Esophagus squamous epithelium (tissue), 4 donors: Measurements from ENCODE around the gene PGAP3.

Experiments used
- POLR2A ChIP-seq, 4 donors: fragments of 450-650 bp; IDR thresholded peaks; one replicate each; pipeline ENCODE4 v1.6.1; 2017; ENCODE audit warnings: antibody characterized with exemption in 4 of 4, mild to moderate bottlenecking in 4 of 4, moderate library complexity in 3 of 4
- TF ChIP-seq, protein P1 (sequence below), 6 experiments: fragments of 450-650 bp in 4 of 6; fragments of 200-600 bp in 2 of 6; sonication (generic) in 2 of 6; IDR thresholded peaks; one replicate each; pipeline ENCODE4 v1.5.1; 2016 to 2019; ENCODE audit warnings: antibody characterized with exemption in 6 of 6, mild to moderate bottlenecking in 4 of 6, moderate library complexity in 4 of 6

DNA sequence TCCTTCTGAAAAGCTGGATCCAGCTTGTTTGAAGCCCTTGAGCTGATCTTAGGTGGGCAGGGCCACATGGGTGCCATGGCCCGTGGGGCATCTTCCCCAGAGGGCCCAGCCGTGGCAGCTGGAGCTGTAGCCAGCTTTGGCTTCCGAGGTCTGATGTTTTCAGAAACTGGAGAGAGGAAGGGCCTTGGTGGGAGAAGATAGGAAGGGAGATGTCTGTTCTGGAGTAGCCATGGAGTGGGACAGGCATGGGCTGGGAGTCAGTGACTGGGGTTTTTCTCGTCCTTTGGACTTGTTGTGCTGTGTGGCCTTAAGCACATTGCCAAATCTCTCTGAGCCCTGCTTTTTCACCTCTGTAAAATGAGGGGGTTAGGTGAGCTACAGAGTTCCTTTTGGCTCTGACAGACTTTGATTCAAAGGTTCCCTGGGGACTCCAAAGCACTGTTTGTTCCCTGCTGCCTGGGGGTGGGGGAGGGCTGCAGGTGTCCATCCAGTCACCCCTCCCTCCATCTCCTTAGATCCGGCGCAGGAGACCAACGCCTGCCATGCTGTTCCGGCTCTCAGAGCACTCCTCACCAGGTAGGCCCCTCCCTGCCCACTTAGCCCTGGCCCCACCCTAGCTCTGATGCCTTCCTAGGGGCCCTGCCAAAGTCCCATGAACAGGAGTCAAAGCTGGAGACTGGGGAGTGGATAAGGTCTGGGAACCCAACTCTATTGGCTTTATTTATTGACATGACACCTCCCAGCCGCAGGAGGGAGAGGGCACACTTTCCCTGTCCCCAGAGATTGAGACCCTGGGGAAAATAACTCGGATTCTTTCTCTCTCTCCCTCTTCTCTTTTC lies 59.0 kb downstream of the PGAP3 start:
- no peak for TF ChIP-seq POLR2A (IDR thresholded peaks at IDR 0.05)
- TF ChIP-seq, protein P1, sequence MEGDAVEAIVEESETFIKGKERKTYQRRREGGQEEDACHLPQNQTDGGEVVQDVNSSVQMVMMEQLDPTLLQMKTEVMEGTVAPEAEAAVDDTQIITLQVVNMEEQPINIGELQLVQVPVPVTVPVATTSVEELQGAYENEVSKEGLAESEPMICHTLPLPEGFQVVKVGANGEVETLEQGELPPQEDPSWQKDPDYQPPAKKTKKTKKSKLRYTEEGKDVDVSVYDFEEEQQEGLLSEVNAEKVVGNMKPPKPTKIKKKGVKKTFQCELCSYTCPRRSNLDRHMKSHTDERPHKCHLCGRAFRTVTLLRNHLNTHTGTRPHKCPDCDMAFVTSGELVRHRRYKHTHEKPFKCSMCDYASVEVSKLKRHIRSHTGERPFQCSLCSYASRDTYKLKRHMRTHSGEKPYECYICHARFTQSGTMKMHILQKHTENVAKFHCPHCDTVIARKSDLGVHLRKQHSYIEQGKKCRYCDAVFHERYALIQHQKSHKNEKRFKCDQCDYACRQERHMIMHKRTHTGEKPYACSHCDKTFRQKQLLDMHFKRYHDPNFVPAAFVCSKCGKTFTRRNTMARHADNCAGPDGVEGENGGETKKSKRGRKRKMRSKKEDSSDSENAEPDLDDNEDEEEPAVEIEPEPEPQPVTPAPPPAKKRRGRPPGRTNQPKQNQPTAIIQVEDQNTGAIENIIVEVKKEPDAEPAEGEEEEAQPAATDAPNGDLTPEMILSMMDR (IDR thresholded peaks at IDR 0.05) = no peak
